Measurements from ENCODE around the gene DCAF12. TPM values are rescaled to one million over a fixed set of nuclear protein-coding genes. Genes with fewer than 3 reads are reported as not detected.

The DCAF12 gene
- total and polyA plus RNA-seq, 2 of the 13 experiments (the other 11 are each of a cell fraction or from before 2014, with no cell fraction given), result 26.8 to 37.4 TPM

- TF ChIP-seq MAX (IDR thresholded peaks at IDR 0.05) (peak; percentile 97), ZNF292 (CRISPR knock-in tag; IDR thresholded peaks at IDR 0.05; ENCODE audit: borderline replicate concordance, low read depth) (peak; percentile 20; the same call in 1 of the 2 replicates), ZNF17 (CRISPR knock-in tag; IDR thresholded peaks at IDR 0.05) (no peak), ZNF746 (CRISPR knock-in tag; IDR thresholded peaks at IDR 0.05) (no peak), PLSCR1 (CRISPR knock-in tag; IDR thresholded peaks at IDR 0.05; ENCODE audit: borderline replicate concordance) (no peak; the same call in 1 of the 2 replicates), PAF1 (CRISPR knock-in tag; IDR thresholded peaks at IDR 0.05) (no peak), ZNF468 (CRISPR knock-in tag; IDR thresholded peaks at IDR 0.05) (no peak), ZNF674 (CRISPR knock-in tag; IDR thresholded peaks at IDR 0.05; ENCODE audit: low read depth) (0 out of 2 replicates have a peak, but pooled peaks have one; percentile 26), ZBTB42 (CRISPR knock-in tag; IDR thresholded peaks at IDR 0.05) (peak; percentile 84; the same call in 1 of the 2 replicates), ZFX (CRISPR knock-in tag; IDR thresholded peaks at IDR 0.05; ENCODE audit: low read depth) (peak; percentile 93), ZZZ3 (CRISPR knock-in tag; IDR thresholded peaks at IDR 0.05; ENCODE audit: borderline replicate concordance) (peak; percentile 49; the same call in 1 of the 2 replicates), ZNF441 (CRISPR knock-in tag; IDR thresholded peaks at IDR 0.05; ENCODE audit: borderline replicate concordance) (peak; percentile 19; the same call in 1 of the 2 replicates), IKZF4 (CRISPR knock-in tag; IDR thresholded peaks at IDR 0.05; ENCODE audit: borderline replicate concordance, low read depth, not compliant biosample characterization) (no peak), ZNF512B (CRISPR knock-in tag; IDR thresholded peaks at IDR 0.05; ENCODE audit: borderline replicate concordance) (no peak), KLF9 (CRISPR knock-in tag; IDR thresholded peaks at IDR 0.05; ENCODE audit: low read depth) (no peak), HOMEZ (CRISPR knock-in tag; IDR thresholded peaks at IDR 0.05; ENCODE audit: low read depth) (no peak), POLR2G (IDR thresholded peaks at IDR 0.05; ENCODE audit: low read depth, low read length) (peak; percentile 93), ZNF672 (CRISPR knock-in tag; IDR thresholded peaks at IDR 0.05) (no peak), THRA (CRISPR knock-in tag; IDR thresholded peaks at IDR 0.05; ENCODE audit: borderline replicate concordance) (no peak), ZNF782 (CRISPR knock-in tag; IDR thresholded peaks at IDR 0.05; ENCODE audit: borderline replicate concordance) (0 out of 2 replicates have a peak, but pooled peaks have one; percentile 58), ATF5 (CRISPR knock-in tag; IDR thresholded peaks at IDR 0.05; ENCODE audit: low read depth) (no peak)
These were observed 77.5 kb downstream of the DCAF12 start, which contains the start of gene UBAP2 (continued) for GRCh38 chr9:34048727-34049629.
